OCI-LY7 (cell line): ENCODE measurements around the gene CAND2. TPM values are rescaled to one million over a fixed set of nuclear protein-coding genes. Genes with fewer than 3 reads are reported as not detected.

Experiments
- BruUV-seq: library from RNA; stranded (reverse); fragments of 400-500 nt; replicated peaks from 2 replicates; lab custom pipeline; 2021; lab: Mats Ljungman, UMichigan
- CTCF ChIA-PET: fragments of 300-600 bp; sonication (Branson Sonifier 250); formaldehyde crosslinking; loops from one replicate; lab custom pipeline; 2022; ENCODE audit warnings: antibody characterized with exemption; ENCODE audit not compliant: unreplicated experiment; lab: Charles Lee
- POLR2A ChIA-PET: fragments of 300-600 bp; sonication (Branson Sonifier 250); formaldehyde crosslinking; loops from one replicate; lab custom pipeline; 2022; ENCODE audit warnings: antibody characterized with exemption; lab: Charles Lee
- DNase-seq: peaks from one replicate; pipeline ENCODE4 v3.0.0-alpha.2; 2015; ENCODE audit warnings: low spot score
- H2AFZ ChIP-seq: fragments of 200-600 bp; sonication (generic), shearing (Covaris generic); 2 replicates; pipeline ENCODE4 v1.6.1; 2014; ENCODE audit warnings: mild to moderate bottlenecking, antibody characterized with exemption, low read length, moderate library complexity
- H3K27ac ChIP-seq: fragments of 200-600 bp; sonication (generic); 2 replicates; pipeline ENCODE4 v1.5.1; 2014; ENCODE audit warnings: mixed run types, low read depth, mild to moderate bottlenecking, moderate library complexity, low read length, inconsistent platforms; ENCODE audit not compliant: poor library complexity, severe bottlenecking
- H3K36me3 ChIP-seq: fragments of 200-600 bp; sonication (generic); 2 replicates; pipeline ENCODE4 v1.6.1; 2014; ENCODE audit warnings: mild to moderate bottlenecking, antibody characterized with exemption, low read length, moderate library complexity, mixed read lengths; ENCODE audit not compliant: insufficient read depth
- H3K4me1 ChIP-seq: fragments of 200-600 bp; sonication (generic); 2 replicates; pipeline ENCODE4 v1.5.1; 2014; ENCODE audit warnings: mild to moderate bottlenecking, low read length; ENCODE audit not compliant: insufficient read depth, poor library complexity, severe bottlenecking
- H3K4me2 ChIP-seq: fragments of 200-600 bp; sonication (generic); 2 replicates; pipeline ENCODE4 v1.6.1; 2014; ENCODE audit warnings: mild to moderate bottlenecking, low read length
- H3K4me3 ChIP-seq: fragments of 200-600 bp; sonication (generic); 2 replicates; pipeline ENCODE4 v1.5.1; 2014; ENCODE audit warnings: mild to moderate bottlenecking, low read depth, low read length; ENCODE audit not compliant: poor library complexity, severe bottlenecking
- H3K79me2 ChIP-seq: fragments of 200-600 bp; sonication (generic); 2 replicates; pipeline ENCODE4 v1.6.1; 2016; ENCODE audit warnings: low read depth, mild to moderate bottlenecking, low read length, moderate library complexity, mixed read lengths; ENCODE audit not compliant: insufficient read depth
- H3K9me2 ChIP-seq: fragments of 200-600 bp; sonication (generic); 2 replicates; pipeline ENCODE4 v1.6.1; 2016; ENCODE audit warnings: mild to moderate bottlenecking, low read length, mixed read lengths; ENCODE audit not compliant: insufficient read depth
- H3K9me3 ChIP-seq: fragments of 200-600 bp; sonication (generic); 2 replicates; pipeline ENCODE4 v1.6.1; 2014; ENCODE audit warnings: mild to moderate bottlenecking, mixed run types, low read length, mixed read lengths
- H4K20me1 ChIP-seq: fragments of 200-600 bp; sonication (generic); 2 replicates; pipeline ENCODE4 v1.6.1; 2014; ENCODE audit warnings: mild to moderate bottlenecking, antibody characterized with exemption, low read length, moderate library complexity, mixed read lengths; ENCODE audit not compliant: insufficient read depth
- EZH2phosphoT487 ChIP-seq: fragments of 200-600 bp; sonication (generic); IDR thresholded peaks from 2 replicates; pipeline ENCODE4 v1.6.1; 2018; ENCODE audit warnings: low read depth, borderline replicate concordance, mild to moderate bottlenecking, mixed run types, antibody characterized with exemption, low read length, moderate library complexity, mixed read lengths
- intact Hi-C: fragments of 100-400 bp; cut with micrococcal nuclease; formaldehyde crosslinking; loops from one replicate; pipeline ENCODE4 v1.10.0; 2022; ENCODE audit not compliant: unreplicated experiment
- total RNA-seq, 2 experiments: library from RNA; depleted of rRNA in 1 of 2; stranded (reverse); fragments of >200 nt in 1 of 2; shearing (Covaris generic) in 1 of 2; gene quantifications; 2 replicates each; pipeline ENCODE4 v1.2.3, GENCODE V29; 2014 to 2022
- TF ChIP-seq, protein P1 (sequence below): fragments of 200-600 bp; sonication (generic); conservative IDR thresholded peaks from 2 replicates; pipeline ENCODE4 v1.5.1; 2014; ENCODE audit warnings: mild to moderate bottlenecking, antibody characterized with exemption, low read length, moderate library complexity, mixed read lengths

The CAND2 gene
- total RNA-seq, 2 experiments from 2014 or later, result 4.1 to 11.0 TPM

DNA sequence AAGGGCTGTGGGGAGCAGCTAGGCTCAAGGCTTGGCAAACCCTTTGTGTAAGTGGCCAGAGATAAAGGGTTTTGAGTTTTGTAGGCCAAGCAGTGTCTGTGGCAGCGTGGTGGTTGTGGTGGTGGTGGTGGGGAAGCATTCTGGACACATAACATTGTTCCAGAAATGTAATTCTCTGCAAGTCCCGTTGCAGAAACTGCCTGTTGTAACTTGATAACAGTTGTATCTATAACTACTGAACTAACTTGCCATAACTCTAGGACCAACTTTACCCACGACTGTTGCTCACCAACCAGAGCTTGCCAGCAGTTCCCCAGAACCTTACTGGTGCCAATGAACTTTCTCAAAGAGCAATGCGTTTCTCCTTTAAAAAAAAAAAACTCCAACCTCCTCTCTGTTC is 19.3 kb upstream of the CAND2 start:
- DNase-seq, result no peak
- Histone ChIP-seq H3K27ac (no peak overlapping the region), H2AFZ (no peak overlapping the region), H3K79me2 (no peaks in the 10 kb centered on the region), H3K4me3 (no peak overlapping the region), H3K4me1 (peaks cover 22% of the 10 kb centered on the region), H4K20me1 (no peaks in the 10 kb centered on the region), H3K36me3 (peaks cover 4% of the 10 kb centered on the region; the same call in 1 of the 2 replicates), H3K4me2 (no peak overlapping the region), H3K9me2 (no peaks in the 10 kb centered on the region), H3K9me3 (peaks cover 12% of the 10 kb centered on the region; the same call in 1 of the 2 replicates)
- ChIA-PET CTCF (no interaction called here), POLR2A (no interaction called here)
- intact Hi-C loops, result no loop called here
- TF ChIP-seq, protein P1, sequence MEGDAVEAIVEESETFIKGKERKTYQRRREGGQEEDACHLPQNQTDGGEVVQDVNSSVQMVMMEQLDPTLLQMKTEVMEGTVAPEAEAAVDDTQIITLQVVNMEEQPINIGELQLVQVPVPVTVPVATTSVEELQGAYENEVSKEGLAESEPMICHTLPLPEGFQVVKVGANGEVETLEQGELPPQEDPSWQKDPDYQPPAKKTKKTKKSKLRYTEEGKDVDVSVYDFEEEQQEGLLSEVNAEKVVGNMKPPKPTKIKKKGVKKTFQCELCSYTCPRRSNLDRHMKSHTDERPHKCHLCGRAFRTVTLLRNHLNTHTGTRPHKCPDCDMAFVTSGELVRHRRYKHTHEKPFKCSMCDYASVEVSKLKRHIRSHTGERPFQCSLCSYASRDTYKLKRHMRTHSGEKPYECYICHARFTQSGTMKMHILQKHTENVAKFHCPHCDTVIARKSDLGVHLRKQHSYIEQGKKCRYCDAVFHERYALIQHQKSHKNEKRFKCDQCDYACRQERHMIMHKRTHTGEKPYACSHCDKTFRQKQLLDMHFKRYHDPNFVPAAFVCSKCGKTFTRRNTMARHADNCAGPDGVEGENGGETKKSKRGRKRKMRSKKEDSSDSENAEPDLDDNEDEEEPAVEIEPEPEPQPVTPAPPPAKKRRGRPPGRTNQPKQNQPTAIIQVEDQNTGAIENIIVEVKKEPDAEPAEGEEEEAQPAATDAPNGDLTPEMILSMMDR, result no peak
- TF ChIP-seq EZH2phosphoT487, result no peak
- no TSS peak for BruUV-seq

DNA sequence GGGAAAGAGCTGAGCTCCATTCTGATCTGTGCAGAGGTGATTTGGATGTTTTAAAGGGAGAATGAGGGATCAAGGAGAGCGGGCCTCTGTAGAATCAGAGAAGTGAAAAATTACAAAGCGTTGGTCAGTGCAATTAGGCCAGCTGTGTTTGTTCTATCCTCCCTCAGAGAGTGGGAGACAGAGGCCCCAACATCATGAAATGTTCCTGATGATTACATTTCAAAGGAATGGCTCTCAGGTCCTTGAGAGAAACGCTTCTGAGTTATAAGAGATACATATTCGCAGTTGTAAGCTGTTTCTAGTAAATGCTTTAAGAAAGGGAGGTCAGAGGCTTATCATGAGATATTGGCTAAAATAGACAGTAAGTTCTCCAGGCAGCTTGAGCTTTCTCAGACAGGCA is 15.7 kb upstream of the CAND2 start:
- intact Hi-C loops, result loop anchor here (10.0 kb wide), 1 partner anchor 76 kb away; no protein-coding TSS in a partner anchor
- peaks cover 4% of the 10 kb centered on the region for H3K4me1 ChIP-seq
- no peaks in the 10 kb centered on the region for H3K79me2 ChIP-seq
- H2AFZ ChIP-seq, result no peak overlapping the region
- H4K20me1 ChIP-seq, result no peaks in the 10 kb centered on the region
- no peak overlapping the region for H3K27ac ChIP-seq
- no peak for TF ChIP-seq EZH2phosphoT487
- TF ChIP-seq, protein P1, result no peak
- DNase-seq, result no peak
- no peaks in the 10 kb centered on the region for H3K9me3 ChIP-seq
- ChIA-PET POLR2A (interaction anchor here (1.0 kb wide), 1 partner anchor 12 kb away, joined by 3 read pairs; no protein-coding TSS in a partner anchor), CTCF (no interaction called here)
- no peak overlapping the region for H3K4me3 ChIP-seq
- H3K4me2 ChIP-seq, result no peak overlapping the region
- BruUV-seq, result no TSS peak
- no peaks in the 10 kb centered on the region for H3K36me3 ChIP-seq
- H3K9me2 ChIP-seq, result no peaks in the 10 kb centered on the region

DNA sequence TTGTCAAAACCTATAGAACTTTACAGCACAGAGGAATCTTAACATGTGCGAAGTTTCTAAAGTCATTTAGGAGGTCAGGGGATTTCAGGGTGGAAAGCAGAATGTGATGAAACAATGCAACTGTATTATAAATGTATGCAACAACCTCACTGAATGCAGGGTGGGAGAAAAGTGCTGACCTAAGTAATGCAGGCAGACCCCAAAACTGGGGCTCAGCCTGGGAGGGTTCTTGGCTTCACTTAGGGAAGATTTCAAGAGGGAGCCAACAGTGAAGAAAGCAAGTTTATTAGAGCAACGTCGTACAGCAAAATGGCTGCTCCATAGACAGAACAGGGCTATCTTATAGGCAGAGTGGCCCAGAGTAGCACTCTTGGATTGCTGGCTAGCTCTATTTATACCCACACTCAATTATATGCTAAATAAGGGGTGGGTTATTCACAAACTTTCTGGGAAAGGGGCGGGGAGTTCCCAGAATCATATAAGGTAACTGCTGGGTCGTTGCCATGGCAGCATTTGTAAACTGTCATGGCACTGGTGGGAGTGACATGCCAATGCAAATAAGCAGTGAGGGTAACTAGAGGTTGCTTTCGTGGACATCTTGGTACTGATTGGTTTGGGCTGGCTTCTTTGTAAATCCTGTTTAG is 14.2 kb upstream of the CAND2 start:
- H3K9me3 ChIP-seq, result no peaks in the 10 kb centered on the region
- H3K4me3 ChIP-seq, result no peak overlapping the region
- H3K4me2 ChIP-seq, result no peak overlapping the region
- DNase-seq, result no peak
- H3K9me2 ChIP-seq, result no peaks in the 10 kb centered on the region
- no peak overlapping the region for H3K27ac ChIP-seq
- H4K20me1 ChIP-seq, result no peaks in the 10 kb centered on the region
- no peaks in the 10 kb centered on the region for H3K36me3 ChIP-seq
- H2AFZ ChIP-seq, result no peak overlapping the region
- H3K4me1 ChIP-seq, result peaks cover 4% of the 10 kb centered on the region
- no TSS peak for BruUV-seq
- no peak for TF ChIP-seq EZH2phosphoT487
- TF ChIP-seq, protein P1, result no peak
- POLR2A ChIA-PET, result interaction anchor here (0.6 kb wide), 1 partner anchor 104 kb away, joined by 3 read pairs; no protein-coding TSS in a partner anchor
- intact Hi-C loops, result loop anchor here (10.0 kb wide), 1 partner anchor 77 kb away; no protein-coding TSS in a partner anchor
- CTCF ChIA-PET, result no interaction called here
- no peaks in the 10 kb centered on the region for H3K79me2 ChIP-seq
